AG09319 (cell line): ENCODE results near the gene PINK1.

ENCODE experiments used
- DNase-seq: peaks from one replicate; pipeline ENCODE4 v3.0.0-alpha.2; 2010; ENCODE audit warnings: low read depth; ENCODE audit errors: extremely low read depth
- TF ChIP-seq, protein P1 (sequence below): IDR thresholded peaks from 2 replicates; pipeline ENCODE4 v1.5.1; 2011; ENCODE audit warnings: low read depth, mild to moderate bottlenecking, inconsistent platforms, low read length, moderate library complexity

Gene PINK1

DNA sequence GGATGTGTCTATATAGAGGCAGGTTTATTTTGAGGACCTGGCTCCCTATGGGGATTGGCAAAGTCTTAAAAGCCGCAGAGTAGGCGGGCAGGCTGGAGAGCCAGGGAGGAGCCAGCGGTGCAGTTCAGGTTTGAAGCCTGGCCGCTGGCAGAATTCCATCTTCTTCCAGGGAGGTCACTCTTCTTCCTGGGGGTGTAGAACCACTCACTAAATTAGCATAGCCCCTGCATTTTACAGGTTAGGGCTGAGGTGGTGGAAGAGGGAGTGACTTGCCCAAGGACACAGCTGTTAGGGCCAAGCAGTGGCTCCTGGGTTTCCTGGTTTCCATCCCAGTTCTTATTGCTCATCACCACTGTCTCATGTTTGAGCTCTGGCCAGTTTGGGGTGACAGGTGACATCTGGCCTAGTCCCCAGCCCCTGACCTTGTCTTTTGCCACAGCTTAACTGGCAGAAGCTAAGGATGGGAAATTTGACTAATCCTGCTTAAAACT is 1.4 kb downstream of the PINK1 start:
- TF ChIP-seq, protein P1, sequence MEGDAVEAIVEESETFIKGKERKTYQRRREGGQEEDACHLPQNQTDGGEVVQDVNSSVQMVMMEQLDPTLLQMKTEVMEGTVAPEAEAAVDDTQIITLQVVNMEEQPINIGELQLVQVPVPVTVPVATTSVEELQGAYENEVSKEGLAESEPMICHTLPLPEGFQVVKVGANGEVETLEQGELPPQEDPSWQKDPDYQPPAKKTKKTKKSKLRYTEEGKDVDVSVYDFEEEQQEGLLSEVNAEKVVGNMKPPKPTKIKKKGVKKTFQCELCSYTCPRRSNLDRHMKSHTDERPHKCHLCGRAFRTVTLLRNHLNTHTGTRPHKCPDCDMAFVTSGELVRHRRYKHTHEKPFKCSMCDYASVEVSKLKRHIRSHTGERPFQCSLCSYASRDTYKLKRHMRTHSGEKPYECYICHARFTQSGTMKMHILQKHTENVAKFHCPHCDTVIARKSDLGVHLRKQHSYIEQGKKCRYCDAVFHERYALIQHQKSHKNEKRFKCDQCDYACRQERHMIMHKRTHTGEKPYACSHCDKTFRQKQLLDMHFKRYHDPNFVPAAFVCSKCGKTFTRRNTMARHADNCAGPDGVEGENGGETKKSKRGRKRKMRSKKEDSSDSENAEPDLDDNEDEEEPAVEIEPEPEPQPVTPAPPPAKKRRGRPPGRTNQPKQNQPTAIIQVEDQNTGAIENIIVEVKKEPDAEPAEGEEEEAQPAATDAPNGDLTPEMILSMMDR, result no peak
- no peak for DNase-seq

DNA sequence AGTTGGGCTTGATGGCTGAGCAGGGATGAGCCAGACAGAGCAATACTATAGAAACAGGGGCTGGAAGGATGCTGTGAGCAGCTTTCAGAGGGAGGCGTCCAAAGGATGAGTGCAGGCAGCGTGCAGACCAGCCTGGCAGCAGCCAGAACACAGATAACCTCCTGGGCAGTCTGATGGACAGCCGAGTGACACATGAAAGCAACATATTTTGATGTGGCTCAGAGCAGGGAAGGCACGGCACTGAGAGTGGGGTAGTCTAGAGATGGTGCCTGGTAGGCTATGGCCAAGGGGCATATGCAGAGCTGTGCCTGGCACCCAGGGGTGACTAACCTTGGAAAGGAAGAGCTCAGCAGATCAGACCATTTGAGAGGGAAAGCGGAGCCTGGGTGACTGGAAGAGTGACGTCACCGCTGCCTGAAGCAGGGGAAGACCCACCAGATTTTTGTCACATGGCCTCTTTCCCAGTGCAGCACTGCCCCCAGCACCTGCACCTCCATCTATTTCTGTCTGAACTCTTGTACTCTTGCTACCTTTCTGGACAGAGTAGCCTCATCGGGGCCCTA is 3.6 kb downstream of the PINK1 start:
- DNase-seq, result no peak
- TF ChIP-seq, protein P1, result no peak

DNA sequence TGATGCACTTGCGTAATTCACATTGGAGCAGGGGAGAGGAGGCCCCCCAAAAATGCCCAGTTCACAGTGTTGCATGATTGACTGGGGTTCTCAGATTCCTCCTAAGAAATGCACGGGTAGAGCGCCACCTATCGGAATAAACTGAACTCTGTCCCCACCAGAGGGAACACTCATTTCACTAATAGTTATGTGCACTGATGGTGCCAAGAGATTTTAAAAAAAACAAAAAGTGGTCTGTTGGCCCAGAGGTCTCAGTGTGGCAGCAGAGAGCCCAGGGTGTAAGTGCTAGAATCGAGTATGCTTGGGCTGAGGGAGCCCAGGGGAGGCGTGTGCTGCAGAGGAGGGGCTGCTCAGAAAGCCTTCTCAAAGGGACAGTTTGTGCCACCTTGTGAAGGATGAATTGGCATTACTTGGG is 6.9 kb downstream of the PINK1 start:
- TF ChIP-seq, protein P1, result peak; percentile 73
- DNase-seq, result no peak

DNA sequence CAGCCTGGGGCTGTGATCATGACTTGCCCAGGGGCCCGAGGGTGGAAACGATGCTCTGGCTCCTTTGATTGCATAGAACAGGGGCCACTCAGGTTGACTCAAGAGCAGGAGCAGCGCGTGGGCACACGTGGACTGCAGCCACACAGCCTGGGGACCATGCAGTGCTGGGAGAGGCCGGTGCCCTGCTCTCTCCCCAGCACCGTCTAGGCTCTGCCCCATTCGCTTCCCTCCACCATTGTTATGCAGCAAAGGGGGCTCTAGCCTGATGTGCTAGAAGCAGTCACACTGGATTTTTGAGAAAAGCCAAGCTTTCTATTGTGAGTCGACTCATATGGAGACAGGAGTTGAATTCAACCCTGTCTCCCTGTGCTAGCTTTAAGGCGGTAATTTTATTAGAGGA is 8.7 kb downstream of the PINK1 start:
- TF ChIP-seq, protein P1, result no peak
- no peak for DNase-seq

DNA sequence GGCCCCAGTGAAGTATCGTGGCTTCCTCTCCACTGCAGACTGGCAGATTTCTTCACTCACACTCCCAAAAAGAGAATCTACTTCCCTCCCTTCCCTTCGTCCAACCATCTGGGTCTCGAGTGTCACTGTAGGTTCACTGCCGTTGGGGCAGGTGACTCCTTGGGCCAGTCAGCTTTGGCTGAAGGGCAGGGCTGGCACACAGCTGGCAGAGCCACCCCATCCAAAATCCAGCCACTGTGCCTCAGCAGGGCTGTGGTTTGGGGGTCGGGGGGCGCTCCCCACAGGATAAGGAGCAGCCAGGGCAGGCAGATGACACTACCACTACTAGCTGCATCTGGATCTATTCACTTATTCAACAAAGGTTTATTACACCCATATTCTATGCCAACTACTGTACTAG is 9.8 kb downstream of the PINK1 start:
- DNase-seq, result no peak
- TF ChIP-seq, protein P1, result no peak

DNA sequence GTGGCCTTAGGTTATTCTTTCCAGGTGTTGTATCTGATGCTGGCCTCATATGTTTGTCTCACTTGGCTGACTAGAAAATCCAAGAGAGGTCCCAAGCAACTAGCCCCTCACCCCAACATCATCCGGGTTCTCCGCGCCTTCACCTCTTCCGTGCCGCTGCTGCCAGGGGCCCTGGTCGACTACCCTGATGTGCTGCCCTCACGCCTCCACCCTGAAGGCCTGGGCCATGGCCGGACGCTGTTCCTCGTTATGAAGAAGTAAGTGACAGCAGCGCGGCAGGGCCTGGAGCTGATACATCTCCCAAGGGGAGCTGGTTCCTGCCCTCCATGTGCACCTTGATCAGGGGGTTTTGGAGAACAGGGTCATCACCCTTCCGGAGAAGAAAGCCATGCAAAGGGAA is 11.2 kb downstream of the PINK1 start:
- TF ChIP-seq, protein P1, result no peak

DNA sequence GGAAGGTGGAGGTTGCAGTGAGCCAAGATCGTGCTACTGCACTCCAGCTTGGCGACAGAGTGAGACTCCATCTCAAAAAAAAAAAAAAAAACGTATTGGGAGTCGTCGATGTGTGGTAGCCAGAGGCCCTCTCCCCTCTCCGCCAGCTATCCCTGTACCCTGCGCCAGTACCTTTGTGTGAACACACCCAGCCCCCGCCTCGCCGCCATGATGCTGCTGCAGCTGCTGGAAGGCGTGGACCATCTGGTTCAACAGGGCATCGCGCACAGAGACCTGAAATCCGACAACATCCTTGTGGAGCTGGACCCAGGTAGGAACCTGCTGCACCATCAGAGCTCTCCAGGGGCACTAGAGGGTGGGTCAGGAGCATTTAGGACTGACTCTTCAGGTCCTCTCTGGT is 12.2 kb downstream of the PINK1 start:
- TF ChIP-seq, protein P1, result no peak
- DNase-seq, result no peak

More for the DNA sequence above, 11.2 kb downstream of the PINK1 start:
- no peak for DNase-seq
